ENCODE data around the gene GAS7.
"Not testable (repeated sequence)": the region's sequence is repeated elsewhere in the genome, so short reads cannot be mapped to it uniquely, and the experiment has no call there.

Gene GAS7

DNA sequence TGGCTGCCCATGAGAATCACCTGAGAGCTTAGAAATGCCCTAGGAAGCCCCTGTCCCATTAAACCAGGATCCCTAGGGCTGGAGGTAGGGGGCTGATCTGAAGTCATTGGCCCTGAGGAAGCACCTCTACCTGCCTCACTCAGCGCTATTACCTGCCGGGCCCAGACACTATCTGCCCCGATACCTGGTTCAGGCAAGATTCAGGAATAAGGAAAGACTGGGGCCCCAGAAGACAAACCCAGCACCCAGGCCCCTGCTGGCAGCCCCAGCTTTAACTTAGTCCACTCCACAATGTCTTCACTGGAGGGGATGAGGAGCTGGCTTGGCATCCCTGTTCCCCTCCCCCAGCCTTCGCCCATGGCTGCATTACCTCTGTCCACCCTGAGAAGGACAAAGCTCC is 126.3 kb downstream of the GAS7 start:
- no peak for DNase-seq (ENCODE audit: low read depth)

DNA sequence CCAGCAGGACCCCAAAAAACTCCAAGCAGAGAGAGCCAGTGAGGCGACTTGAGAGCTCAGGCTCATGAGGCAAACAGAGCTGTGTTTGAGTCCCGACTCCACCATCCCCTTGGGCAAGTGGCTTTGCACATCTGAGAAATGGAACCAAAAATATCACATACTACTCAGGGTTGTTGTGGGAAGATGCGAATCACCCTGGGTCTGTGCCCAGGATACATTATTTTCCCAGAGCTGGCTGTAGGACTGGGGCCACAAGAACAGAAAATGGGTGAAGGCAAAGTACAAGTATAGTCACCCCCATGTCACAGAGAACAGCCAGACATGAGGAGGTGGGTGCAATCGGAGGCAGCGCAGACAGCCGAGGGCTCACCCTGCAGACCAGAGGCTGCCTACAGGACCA is 127.3 kb downstream of the GAS7 start:
- DNase-seq (ENCODE audit: low read depth), result no peak

DNA sequence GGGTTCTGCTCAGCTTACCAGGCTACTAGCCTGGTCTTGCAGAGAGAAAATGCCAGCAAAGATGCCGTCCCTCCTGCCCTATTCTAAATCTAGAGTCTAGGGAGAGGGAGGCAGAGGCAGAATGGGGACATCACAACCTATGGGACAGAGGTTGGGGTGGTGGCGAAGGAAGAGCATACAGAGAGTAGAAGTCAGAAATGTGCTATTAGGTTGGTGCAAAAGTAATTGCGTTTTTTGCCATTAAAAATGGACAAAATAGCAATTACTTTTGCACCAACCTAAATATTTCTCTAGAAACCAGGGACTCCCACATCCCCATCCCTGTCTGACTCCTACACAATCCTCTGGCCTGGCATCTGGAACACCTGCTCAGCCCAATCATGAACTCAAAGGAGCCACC is 127.7 kb downstream of the GAS7 start:
- no peak for DNase-seq (ENCODE audit: low read depth)

DNA sequence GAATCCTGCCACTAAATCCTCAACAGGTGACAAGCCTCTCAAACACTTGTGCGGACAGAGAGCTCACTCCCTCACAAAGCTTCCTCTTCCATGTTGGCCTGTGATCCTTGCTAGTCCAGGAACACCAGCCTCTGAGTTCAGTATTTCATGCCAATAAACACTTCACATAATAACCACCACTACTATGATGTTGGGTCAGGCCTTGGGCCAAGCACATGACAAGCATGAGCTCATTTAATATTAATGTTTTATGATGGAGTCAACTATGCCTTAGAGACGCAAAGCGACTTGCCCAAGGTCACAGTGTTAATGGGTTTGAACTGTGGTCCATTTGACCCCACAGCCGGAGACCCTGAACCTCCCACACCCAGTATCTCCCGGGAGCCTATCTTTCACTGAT is 129.1 kb downstream of the GAS7 start:
- no peak for DNase-seq (ENCODE audit: low read depth)

DNA sequence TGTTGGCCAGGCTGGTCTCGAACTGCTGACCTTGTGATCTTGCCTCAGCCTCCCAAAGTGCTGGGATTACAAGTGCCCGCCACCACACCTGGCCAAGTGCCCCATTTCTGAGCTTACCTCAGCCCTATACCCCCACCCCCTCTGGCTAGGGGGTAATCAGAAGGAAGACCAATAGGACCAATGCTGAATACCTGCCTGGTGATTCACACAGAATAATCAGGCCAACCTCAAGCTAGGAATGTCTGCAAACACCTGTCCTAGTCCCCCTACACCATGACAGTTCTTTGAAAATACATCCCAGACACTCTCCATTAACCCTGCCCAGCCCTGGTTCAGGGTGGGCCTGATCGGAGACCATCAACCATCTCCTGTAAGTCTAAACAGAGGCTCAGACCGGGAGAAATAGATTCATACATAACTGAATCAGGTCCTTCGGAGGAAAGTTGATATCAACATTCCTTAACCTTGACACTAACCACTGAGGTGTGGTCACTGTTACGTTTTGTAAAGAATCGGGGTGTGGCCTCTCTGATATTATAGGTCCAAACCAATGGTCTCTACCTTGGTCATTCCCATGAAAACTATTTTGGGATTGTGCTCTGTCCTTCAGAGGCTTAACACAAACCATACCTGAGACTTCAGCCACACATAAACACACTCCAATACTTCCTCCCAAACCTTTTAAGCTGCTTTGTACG is 130.8 kb downstream of the GAS7 start:
- DNase-seq (ENCODE audit: low read depth), result no peak

DNA sequence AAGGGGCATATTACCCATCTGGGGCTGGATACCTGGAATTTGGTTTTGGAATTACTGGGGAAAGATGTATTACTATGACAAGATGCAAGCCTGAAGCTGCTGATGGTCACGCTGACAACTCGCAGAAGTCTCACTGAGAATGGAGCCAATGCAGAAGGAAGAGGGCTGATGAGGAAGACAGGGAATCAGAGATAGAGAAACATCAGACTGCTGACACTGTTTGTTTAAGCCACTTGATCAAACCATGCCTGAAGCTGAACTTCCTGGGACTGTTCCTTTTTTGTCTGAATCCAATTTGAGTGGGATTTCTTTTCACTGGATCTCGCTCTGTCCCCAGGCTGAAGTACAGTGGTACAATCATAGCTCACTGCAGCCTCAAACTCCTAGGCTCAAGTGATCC is 133.9 kb downstream of the GAS7 start:
- DNase-seq (ENCODE audit: low read depth), result no peak

DNA sequence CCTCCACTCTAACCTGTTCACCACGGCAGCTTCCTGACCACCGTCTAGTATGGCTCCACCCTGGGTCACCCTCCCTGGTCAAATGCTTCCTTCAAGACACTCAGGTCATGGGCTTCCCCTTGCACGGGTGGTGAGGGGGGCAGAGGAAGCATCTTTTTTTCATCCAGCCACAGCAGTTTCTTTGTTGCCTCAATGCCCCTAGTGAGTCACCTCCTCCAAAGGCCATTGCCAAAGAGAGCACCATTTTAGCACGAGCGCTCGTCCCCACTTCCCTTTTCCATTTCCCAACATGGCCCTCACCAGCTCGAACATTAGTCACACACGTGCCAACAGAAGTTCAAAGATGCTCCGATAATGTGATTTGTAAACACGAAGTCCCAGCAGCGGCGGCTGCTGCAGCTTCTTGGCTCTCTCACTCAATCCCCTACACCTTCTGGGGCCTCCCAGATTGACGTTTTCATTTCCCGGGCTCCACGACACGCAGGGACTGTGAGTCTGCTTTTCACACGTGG is 134.6 kb downstream of the GAS7 start:
- no peak for DNase-seq (ENCODE audit: low read depth)

DNA sequence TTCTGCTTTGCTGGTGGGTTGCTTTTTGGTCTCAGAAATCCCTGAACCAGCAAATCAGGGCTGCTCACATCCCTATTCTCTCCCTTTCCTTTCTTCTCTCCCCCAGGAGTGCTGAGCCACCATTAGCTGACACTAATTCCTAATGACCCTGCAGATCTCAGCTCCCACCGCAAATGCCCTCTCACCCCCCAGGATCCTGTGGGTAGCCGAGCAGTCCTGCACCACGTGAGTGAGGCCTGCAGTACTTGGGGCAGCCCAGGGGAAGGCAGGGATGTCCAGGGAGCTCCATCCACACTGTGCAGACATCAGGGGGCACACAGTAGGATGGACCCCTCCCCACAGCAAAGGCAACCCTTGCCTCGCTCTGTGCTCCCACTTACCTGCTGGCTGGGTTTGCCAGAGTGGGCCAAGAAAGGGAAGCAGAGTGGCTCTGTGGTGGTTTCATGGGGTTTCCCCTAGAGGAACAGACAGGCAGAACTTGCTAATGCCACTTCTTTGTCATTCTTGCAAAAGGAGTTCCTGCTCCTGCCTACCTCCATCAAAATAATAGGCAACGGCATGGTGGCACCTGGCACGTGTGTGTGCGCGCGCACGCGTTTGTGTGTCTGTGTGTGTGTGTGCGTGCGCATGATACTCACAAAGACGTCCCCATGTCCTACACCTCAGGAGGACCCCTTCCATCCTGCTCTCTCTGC is 135.6 kb downstream of the GAS7 start:
- no peak for DNase-seq (ENCODE audit: low read depth)

DNA sequence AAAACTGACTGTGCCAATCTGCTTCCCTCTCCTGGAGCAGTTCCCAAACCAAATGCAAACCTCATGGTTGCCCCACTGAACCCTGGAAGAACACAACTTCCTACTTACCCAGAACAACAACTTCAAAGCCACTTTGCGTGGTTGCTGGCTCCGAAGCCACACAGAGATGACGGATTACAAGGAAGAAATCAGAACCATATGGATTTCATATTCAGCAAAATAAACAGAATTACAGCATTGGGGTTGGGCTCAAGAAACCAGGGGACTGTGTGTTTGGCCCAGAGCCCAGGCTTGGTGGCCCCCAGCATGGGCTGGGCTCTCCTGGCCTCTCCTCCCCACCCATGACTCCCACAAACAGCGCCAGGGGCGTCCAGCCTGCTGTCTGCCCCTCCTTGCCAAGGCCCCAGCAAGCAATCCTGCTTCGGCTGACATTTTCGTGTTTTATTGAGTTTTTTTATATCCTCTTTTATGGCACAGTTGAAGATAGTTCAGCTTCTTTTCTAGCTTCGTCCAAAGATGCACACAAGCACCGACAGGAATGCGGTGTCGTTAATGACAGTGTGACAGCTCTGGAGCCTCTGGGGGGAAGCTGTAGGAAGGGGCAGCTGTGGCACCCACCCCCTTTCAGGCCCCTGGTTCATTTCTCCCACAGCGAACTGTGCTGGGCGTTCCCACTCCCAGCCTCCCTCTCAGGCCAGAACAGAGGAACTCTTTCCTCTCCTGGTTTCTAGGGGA is 137.1 kb downstream of the GAS7 start:
- DNase-seq (ENCODE audit: low read depth), result no peak

DNA sequence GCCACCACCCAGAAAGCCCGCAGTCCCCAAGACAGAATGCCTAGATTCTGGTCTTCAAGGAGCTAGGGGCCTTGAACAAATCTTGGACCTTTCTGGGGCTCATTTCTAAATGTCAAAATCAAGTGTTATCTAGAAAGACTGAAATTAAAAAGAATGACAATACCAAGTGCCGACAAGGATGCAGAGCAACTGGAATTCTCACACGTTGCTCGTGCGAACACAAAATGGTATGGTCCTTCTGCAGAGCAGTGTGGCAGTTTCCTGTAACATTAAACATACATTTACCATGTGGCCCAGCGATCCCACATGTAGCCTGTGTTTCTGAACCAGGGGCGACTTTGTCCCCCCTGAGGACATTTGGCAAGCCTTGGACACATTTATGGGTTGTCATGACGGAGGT is 137.9 kb downstream of the GAS7 start:
- no peak for DNase-seq (ENCODE audit: low read depth)

DNA sequence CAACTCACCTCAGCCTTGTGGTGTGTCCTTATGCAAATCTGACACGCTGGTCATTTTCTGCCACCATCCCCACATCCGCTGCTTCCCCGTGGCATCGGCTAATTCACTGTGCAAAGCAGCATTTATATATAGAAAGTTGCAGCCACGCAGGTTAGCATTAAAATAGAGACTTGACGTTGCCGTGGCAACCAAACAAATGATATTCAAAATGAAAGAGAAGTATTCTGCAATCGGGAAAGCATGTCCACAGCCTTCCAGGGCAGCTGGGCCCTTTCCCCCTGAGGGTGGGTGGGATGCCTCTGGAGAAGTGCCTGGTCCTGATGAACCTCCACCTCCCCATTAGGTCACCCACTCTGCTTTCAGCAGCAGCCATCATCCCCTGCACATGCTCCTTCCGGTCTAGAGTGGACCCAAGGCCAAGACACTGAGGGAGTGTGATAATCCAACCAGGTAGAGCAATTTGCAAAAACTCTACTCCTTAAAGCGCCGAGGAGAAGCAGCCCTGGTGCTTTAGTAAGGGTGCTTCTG is 138.7 kb downstream of the GAS7 start:
- no peak for DNase-seq (ENCODE audit: low read depth)

DNA sequence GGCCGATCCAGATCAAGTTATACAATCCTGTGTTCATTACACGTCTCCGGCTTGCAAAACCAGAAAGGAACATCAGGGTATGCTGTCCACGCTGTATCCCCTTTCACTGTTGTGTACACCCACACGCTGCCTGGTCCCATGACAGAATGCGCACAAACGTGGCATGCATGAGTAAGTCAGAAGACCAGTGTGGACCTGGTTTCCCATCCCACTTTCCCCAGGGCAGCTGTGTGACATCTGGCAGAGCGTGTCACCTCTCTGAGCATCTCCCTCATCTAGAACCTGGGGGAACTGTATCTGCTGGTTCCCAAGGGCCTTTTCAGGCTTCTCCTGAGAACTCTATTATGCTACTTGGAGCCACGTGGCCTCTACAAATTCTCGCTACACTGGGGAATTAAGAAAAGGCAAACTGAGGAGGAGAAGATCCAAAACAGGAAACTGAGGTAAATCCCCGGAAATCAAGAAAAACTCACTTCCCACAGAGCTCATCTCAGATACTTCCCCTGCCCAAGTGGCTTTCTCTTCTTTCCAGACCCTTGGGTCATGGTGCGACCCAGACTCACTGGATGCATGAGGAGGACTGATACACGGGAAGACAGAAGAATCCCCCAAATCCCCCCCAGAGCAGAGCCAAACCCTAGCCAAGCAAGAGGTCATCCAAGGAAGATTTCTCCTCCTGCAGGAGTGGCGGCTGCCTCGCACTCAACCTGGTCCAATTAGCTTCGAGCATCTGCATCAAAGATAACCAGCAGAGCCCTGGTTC is 139.3 kb downstream of the GAS7 start:
- DNase-seq (ENCODE audit: low read depth), result no peak

DNA sequence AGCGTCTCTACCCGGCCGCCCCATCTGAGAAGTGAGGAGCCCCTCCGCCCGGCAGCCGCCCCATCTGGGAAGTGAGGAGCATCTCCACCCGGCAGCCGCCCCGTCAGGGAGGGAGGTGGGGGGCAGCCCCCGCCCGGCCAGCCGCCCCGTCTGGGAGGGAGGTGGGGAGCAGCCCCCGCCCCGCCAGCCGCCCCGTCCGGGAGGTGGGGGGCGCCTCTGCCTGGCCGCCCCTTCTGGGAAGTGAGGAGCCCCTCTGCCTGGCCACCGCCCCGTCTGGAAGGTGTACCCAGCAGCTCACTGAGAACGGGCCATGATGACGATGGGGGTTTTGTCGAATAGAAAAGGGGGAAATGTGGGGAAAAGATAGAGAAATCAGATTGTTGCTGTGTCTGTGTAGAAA is 140.9 kb downstream of the GAS7 start:
- not testable (repeated sequence) for DNase-seq (ENCODE audit: low read depth)

DNA sequence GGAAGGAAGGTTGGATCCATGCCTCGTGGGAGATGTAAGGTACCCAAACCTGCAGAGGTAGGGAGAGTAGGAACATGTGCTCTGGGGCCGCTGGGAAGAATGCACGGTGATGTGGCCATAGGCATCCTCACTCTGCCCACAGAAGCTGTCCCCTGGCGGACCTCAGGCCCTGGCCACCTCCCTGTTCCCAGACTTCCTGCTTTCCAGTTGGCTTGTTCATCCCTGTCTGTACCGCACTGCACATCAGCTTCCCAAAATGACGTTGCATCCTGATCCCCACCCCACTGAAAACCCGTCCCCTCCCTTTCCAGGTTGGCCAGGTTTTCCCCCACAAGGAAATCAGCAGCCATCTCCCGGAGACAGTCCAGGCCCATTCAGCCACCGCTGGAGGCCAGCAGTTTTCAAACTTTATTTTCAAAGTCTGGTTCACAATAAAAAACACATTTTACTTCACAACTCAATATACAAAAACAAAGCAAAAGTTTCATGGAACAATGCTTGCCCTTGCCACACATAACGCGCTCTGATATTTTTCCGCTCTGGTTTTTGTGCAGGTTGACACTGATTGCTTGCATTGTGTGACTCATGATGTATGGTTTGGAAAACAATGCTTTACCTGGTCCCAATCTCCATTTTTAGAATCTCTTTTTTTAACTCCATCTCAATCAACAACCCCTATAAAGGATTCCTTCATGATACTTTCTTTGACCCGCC is 143.0 kb downstream of the GAS7 start:
- no peak for DNase-seq (ENCODE audit: low read depth)

DNA sequence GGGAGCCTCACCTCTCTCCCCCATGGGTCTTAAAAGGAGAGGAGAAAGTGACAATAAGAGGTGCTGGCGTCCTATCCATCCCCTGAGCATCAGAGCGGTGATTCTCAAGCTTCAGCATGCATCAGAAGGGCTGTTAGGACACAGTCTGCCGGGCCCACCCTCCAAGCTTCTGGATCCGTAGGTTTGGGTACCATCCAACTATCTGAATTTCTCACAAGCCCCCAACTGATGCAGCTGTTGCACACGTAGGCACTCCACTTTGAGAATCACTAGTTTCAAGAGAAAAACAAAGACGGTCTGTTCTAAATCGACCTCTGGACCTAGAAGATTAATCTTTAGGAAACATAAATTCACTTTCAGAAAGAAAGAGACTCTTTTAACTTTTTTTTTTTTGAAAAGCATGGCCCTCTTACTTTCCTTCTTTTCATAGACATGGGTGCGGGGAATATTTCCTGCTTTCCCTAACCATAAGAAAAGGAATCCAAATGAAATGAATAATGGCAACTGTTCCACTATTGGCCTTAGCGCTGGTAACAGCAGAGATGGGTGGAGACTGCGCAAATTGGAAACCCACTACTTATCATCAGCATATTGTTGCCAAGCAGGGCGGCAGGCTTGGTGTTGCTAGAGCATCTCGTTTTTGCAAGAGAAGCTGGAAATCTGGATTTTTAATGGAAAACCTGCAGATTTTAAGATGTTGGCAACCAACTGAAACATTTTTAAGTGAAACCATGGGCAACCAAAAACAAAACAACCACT is 144.4 kb downstream of the GAS7 start:
- DNase-seq (ENCODE audit: low read depth), result no peak

DNA sequence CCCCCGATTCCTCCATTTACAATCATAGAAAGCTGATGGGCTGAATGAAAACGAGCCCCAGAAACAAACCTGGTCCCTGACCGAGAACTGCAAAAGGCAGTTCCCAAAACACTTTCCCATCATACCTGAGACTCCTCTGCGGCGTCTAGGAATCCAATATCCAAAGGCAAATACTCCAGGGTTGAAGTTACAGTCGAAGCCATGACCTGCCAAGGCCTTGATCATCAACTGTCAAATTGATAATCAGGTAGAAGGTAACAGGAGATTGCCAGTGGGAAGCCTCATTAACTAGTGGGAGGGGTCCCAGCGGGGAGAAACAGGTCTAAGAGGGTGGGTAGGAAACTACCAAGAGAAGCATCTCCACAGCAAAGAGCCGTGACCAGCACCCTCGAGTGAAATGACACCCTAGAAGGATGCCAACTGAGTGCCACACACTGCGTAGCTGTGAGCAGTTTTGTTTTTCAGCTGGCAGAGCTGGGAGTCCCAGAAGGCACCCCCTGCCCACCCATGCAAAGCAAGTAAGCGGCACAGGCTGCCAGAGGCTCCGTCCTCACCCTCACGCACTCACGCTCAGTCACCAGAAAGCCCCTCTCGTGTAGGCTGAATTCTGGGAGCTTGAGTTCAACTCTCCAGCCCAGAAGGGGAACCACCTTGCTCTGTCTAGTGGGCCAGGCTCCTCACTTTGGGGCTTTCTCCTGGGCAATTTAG is 146.1 kb downstream of the GAS7 start:
- DNase-seq (ENCODE audit: low read depth), result no peak

DNA sequence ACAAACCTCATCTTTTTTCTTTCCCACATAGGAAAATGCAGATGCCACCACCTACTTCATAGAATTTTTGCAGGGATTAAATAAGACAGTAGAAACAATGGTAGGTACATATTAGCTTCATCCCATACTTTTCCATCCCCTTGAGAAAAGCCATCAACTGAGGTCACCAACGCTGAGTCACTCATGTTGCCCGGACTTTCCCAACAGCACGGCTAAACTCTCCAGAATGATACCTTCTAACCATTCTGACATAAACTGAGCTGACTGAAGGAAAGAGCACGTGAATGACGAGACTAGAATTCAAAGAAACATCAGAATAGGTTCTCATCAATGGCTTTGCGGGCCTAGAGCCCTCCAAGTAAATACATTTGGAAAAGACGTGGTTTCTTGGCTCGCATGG is 147.3 kb downstream of the GAS7 start:
- no peak for DNase-seq (ENCODE audit: low read depth)

DNA sequence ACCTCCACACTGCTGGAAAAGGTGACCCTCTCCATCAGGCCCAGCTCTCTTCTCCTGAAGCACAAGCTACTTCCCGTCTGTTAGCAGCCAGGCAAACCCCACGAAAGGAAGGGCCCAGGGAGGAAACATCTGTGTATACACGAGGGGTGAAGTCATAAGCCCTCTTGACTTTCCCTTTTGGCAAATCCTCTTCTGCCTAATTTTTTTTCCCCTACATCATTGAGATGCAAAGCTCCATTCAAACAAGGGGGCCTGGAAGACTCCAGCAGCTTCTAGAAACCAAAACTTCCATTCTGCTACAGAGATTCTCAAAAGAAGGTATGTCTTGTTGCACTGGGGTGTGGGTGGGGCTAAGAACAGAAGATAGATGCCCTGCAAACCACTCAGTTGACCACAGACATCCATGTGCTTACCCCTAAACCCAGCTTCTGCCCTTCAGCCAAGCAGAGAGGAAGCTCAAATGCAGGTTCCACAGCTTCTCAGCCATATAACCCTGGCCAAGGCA is 147.8 kb downstream of the GAS7 start:
- DNase-seq (ENCODE audit: low read depth), result no peak

DNA sequence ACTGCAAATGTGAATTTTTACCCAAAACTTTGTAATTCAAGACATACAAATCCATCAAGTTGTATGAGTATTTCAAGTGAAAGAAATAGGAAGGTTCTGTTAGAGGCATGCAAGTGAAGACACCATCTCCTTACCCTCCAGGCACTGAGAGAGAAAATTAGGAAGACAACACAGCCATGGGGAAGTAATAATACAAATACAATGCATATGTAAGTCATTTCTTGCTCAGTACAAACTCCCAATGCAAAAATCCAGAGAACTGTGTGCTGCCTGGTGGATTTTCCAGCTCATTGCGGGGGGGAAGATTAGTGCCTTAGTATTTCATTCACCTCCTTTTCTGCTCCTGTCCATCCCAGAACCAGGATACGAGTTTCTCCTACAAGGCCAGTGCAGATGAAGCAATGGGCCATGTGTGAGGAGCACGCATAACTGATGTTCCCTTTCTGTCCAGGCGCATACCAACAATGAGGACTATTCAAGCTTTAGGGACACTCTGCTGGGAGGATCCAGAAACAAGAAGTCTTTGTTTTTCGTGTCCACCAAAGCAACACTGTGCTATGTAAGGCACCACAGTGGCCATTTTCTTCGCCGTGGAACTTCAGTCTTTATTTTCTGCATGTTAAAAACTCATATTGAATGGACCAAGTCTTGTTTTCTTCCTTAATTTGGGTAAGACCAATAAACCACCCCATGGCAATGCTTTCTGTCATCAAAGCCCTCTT is 149.6 kb downstream of the GAS7 start:
- DNase-seq (ENCODE audit: low read depth), result no peak
